Embryonic facial prominence (tissue), 1 donor: ENCODE data around the gene CCL28.
A peak's percentile ranks its signal among the peaks of the same experiment; 100 is the strongest.
"Not testable (repeated sequence)": the region's sequence is repeated elsewhere in the genome, so short reads cannot be mapped to it uniquely, and the experiment has no call there.

Experiments
- DNase-seq: peaks from one replicate; pipeline ENCODE4 v3.0.0-alpha.2; 2016; ENCODE audit errors: extremely low spot score

CCL28 gene

DNA sequence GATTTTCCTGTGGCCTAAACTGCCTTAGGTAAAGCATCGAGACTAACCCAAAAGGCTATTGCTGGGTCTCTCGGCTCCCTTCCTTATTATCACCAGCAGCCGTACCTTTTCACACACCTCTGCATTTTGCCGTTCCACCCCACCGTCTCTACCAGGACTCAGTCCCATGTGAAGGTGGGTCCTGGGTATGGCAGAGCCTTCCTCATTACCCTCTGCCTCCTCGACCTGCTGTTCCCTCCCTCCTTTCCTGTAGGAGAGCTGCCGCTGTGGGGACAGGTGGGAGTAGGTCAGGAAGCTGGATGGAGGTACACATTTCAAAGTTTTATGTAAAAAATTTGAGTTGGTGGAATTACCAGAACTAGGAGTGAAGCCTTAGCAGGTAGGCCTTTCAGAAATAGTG is 1.8 kb downstream of the CCL28 start:
- no peak for DNase-seq

DNA sequence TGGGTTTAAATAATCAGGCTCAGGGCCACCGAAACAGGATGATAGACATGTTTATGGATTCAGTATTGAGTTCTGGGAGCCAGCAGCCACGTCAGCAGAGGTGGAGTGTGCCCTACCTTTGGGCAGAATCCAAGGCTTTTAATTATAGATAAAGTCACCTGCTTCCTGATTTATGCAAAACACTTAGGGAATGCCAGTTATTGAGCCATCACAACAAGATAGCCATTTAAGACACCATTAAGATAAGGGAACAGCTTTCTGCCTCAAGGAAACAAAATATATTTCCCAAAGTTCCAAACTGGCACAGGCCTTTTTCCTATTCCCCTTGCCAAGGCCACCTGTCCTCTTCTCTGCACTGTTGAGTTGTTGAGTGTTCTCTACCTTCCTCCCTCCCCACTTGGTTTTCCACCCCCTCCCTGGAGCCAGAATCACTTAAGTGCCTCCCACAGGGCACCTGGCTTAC is 2.4 kb downstream of the CCL28 start:
- no peak for DNase-seq

DNA sequence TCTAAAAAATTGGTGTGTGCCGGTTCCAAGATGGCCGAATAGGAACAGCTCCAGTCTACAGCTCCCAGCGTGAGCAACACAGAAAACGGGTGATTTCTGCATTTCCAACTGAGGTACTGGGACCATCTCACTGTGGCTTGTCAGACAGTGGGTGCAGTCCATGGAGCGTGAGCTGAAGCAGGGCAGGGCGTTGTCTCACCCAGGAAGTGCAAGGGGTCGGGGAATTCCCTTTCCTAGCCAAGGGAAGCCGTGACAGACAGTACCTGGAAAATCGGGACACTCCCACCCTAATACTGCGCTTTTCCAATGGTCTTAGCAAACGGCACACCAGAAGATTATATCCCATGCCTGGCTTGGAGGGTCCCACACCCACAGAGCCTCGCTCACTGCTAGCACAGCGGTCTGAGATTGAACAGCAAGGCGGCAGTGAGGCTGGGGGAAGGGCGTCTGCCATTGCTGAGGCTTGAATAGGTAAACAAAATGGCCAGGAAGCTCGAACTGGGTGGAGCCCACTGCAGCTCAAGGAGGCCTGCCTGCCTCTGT is 9.6 kb downstream of the CCL28 start:
- DNase-seq, result not testable (repeated sequence)

DNA sequence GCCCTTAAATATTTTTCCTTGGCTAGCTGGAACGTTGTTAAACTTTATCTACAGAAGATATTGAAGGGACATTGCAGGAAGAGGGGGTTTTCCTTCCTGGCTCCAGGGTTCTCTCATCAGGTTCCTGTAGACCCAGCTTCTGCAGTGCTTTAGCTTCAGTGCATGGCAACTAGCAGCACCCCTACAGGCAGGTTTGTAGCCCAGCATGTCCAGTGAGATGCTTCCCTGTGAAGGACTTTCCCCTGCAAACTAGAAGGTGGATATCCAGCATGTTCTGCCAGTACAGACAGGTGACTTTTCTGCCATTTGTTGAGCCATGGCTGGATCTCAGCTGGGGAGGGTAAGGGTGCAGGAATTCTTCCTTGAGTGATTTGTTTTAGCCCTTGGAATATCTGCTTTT is 10.4 kb downstream of the CCL28 start:
- DNase-seq, result no peak

DNA sequence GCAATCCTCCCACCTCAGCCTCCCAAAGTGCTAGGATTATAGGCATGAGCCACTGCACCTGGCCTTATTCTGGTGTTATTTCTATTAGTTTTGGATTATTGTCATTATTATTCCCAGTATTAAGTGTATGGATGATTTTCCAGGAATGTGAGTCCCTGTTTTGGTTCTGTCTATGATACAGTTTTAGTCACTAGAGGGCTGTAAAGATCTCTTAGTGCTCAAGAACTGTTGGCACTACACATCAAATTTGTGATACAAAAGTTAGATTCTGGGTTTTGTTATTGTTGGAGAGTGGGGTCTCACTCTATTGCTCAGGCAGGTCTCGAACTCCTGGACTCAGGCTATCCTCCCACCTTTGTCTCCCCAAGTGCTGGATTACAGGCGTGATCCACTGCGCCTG is 12.1 kb downstream of the CCL28 start:
- no peak for DNase-seq

DNA sequence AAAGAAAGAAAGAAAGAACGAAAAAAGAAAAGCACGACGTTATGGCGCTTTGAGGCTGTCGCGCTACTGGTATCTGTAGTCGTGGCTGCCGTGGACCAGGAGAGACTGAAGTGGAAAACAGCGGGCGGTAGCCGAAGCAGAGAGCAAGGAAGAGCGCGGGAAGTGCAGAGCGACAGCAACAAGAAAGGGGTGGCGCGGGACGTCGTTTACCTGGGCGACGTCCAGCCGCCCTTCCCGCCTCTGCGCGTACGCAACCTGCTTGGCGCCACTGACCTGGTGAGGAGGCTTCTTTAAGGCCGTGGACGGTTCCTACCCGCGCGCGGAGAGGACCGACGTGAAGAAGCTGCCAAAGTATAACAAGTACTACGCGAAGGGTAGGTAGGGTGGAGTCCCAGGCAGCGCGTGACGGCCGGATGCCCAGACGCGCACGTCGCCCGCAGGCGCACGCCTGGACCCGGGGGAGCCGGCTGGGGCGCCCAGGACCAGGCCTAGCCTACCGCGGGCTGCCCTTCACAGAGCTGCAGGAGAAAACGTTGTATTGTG is 15.4 kb downstream of the CCL28 start:
- no peak for DNase-seq

DNA sequence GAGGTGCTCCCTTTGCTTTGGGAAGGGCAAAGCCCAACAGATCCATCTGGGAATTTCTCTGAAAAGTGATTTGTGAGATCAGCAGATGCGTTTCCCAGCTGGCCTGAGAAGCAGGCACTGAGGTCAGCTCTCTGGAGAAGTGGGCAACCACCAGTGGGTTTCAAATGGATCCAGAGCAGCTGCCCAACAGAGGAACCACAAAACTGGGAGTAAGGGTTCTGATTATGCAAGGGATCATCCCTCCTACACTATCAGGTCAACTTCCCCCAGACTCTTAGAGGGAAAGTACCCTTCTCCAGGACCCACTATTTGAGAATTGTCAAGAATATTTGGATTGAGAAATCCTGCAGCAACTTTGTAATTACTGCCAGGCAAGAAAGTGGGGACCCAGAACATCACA is 21.7 kb downstream of the CCL28 start:
- no peak for DNase-seq

DNA sequence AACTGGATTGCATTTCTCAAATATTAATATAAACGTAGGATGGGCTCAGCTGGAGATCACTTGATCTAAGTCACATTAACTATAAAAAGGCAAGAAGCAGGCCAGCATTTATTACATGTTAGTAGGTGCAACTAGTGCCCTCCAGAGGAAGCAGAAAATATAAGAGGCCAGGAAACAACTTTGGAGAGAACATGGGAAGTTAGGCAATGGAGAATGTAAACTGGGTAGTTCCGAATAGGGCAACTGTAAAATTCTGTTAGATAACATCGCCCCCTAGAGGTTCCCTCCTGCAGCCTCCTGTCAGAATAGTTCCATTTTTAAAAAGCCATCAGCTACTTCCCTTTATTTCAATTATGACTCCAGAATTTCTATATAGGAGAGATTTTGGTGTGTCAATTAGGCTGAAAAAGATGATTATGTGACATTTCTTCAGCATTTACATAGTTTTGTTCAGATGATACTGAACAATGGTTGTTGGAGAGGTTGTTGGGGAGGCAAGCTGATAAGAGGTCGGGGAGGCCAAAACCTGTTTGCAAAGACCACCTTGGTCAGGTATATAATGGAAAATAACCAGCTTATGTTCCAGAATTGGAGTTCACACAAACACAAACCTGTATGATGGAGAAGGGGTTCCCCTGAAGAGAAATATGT is 22.4 kb downstream of the CCL28 start:
- DNase-seq, result peak; percentile 46

DNA sequence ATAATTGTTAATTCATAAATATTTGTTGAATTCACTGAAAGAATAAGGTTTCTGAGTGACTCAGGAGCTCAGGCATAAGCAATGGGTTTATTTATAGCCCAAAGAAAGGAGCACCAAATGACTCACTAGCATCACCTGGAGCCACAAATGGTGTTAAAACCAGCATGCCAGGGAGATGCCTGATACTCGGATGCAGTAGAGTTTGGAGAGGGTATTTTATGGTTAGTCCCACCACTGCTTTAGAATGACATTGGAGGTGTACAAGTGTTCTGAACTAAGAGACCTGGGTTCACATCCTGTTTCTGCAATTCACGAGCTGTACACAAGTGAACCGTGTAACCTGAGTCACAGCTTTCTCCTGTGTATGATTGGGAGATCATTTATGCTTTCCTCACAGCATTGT is 25.2 kb downstream of the CCL28 start:
- no peak for DNase-seq

DNA sequence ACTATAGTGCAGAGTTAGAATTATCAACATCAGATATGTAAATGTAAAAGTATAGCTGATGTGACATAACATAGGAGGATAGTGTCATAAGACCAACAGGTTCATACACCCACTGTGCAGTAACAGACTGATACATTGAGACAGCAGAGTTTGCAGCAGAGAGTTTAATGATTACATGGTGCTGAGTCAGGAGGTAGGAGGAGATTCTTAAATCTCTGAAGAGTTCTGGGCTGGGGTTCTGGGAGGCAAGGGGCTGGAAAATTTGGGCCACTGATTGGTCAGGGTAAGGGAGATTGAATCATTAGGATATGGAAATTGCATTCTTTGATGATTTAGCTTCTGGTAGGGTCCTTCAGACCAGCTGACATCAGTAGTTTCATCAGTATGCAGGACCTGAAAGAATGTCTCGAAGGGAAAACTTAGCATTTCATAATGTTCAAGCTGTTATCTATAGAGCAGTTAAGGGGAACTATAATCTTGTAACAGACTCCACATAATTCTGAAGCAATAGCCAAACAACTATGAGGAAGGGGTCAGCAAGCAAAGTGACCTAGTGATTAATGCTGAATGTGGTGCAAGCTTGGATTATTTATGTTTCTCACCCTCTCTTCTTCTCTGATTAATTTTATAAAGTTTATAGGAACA is 35.6 kb downstream of the CCL28 start:
- no peak for DNase-seq

DNA sequence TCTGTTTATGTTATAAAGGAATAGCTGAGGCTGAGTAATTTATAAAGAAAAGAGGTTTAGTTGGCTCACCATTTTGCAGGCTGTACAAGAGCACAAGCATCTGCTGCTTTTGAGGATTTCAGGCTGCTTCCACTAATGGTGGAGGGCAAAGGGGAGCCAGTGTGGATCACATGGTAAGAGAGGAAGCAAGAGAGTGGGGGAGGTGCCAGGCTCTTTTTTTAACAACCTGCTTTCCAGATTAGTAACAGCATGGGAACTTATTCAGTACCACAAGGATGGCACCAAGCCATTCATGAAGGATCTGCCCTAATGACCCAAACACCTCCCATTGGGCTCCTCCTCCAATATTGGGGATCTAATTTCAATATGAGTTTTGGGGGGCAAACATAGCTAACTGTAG is 40.4 kb downstream of the CCL28 start:
- DNase-seq, result no peak

DNA sequence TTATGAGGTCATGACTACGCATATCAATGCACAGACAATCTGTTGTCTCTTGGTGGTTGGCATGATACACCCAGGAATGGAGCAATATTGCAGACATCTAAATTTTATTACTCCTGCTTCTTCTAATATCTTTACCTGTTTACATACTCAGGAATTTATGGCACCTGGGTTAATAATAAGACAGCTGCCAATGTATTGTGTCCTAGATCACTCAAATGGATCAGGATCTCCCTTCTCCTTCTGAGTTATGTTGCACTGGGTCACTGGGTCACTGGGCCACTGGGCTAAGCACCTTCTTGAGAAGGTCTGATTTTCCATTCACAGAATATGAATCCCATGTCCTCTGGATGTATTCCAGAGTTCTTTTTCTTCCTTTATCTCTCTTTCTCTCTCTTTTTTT is 41.8 kb downstream of the CCL28 start:
- DNase-seq, result no peak

DNA sequence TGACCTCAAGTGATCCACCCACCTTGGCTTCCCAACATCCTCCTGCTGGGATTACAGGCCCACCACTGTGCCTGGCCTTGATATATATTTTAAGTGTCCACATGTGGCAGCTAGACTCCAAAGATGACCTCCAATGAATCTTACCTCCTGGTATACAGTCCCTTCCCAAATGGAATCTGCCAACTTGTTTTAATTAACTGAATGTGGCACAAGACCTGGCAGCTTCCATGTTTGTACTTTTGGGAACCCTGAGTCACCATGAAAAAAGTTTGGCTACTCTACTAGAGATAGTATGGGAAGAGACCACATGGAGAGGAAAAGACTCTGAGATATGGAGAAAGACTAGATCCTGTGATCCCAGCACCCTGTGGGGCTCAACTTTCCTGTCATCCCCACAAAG is 42.5 kb downstream of the CCL28 start:
- DNase-seq, result no peak

DNA sequence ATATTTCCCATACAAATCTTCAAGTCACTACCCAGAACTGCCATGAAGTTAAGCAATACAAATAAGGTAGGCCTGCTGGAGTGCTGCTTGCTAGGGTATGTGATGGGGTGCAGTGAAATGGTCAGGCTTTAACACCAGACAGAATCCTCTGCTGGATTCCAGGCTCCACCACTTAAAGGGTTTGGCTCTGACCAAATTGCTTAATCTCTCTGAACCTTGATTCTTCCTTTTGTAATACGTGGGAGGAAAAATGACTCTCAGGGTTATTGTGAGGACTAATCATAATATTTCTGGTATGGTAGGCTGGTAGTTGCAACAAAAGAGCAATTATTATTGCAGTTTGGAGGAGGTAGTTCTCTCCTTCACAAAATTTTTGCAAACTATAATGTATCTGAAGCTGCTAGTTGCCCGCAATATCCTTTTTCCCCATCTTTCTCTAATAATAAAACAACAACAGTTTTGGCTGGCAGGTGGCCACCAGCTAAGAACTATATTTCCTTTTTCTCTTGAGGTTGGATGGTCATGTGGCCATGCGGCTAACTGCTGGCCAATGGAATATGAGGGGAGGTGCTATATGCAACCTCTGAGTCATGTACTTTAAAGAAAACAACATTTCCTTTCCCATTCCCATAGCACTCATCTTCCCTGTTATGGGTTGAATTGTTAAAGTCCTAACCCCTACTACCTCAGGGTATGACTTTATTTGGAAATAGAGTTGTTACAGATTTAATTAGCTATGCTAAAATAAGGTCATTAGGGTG is 44.1 kb downstream of the CCL28 start:
- DNase-seq, result no peak

DNA sequence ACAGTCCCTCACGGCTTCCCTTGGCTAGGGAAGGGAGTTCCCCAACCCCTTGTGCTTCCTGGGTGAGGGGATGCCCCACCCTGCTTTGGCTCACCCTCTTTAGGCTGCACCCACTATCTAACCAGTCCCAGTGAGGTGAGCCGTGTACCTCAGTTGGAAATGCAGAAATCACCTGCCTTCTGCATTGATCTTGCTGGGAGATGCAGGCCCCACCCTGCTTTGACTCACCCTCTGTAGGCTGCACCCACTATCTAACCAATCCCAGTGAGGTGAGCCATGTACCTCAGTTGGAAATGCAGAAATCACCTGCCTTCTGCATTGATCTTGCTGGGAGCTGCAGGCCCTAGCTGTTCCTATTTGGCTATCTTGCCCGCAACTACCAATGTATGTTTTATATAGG is 44.7 kb downstream of the CCL28 start:
- DNase-seq, result no peak

DNA sequence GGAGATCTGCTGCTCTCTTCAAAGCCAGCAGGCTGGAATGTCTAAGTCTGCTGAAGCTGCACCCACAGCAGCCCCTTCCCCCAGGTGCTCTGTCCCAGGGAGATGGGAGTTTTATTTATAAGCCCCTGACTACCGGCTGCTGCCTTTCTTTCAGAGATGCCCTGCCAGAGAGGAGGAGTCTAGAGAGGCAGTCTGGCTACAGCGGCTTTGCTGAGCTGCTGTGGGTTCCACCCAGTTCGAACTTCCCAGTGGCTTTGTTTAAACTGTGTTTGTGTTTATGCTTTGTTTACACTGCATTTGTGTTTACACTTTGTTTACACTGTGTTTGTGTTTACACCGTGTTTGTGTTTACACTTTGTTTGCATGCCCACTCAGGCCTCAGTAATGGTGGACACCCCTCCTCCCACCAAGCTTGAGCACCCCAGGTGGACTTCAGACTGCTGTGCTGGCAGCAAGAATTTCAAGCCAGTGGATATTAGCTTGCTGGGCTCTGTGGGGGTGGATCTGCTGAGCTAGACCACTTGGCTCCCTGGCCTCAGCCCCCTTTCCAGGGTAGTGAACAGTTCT is 45.4 kb downstream of the CCL28 start:
- not testable (repeated sequence) for DNase-seq

DNA sequence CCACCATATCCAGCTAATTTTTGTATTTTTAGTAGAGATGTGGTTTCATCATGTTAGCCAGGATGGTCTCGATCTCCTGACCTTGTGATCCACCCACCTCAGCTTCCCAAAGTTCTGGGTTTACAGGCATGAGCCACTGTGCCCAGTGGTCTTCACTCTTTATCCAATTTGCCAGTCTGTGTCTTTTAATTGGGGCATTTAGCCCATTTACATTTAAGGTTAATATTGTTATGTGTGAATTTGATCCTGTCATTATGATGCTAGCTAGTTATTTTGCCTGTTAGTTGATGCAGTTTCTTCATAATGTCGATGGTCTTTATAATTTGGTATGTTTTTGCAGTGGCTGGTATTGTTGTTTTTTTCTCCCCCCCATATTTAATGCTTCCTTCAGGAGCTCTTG is 47.0 kb downstream of the CCL28 start:
- DNase-seq, result not testable (repeated sequence)

DNA sequence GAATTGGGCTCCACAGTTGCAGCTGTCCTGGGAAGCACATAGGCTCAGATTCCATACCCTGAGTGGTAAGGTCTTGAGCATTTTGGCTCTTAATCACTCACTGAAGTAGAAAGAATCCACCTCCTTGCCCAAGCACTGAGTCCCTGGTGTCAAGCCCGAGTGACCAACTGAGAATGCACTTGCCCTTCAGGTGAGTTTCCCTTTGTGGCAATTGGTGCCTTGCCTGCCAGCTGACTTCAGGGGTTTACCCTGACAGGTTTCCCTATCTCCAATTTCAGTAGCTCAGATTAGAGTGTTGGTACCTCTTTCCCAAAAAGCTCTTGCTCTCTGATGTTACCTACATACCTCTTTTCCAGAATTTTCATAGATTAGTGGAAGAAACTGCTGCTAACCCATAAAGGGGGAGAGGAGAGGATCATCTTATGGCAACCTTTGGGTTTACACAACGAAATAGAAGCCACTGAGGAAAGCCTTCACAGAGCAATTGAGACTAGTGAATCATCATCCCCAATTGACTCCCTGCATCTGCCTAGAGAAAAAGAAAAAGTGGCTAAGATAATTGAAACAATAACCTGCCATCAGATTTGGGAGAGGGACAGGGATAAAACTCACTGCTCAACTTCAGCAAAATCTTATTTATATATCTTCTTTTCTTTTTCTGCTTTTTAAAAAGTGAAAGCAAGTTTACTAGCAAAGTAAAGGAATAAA is 48.6 kb downstream of the CCL28 start:
- DNase-seq, result no peak

DNA sequence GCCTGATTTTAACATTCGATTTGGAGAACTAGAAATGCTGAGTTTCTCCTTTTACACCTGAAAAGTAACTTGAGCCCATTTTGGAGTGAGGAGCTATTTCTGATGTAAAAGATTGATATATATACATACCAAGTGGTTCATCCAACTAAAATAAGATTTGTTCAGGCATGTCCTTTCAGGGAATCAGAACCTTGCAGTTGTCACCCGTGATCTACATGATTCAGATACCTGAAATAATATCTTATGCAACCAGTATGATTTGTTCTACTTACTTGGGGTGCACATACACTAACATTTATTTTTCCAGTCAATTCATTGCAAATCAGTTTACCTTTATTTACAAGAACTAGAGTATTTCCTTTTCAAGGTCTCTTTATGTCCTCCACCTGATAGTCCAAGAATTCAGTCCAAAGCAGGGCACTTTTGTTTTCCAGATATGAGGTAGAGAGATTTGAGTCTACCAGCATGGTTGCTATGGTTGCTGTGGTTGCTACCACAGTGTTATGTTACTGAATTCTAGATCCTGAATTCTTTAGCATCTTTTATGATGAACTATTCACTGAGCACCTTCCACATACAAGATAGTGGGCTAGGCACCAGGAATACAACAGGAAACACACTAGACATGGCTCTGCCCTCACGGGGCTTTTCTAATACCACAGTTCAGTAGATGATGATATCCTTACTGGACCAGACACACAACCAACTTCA is 49.3 kb downstream of the CCL28 start:
- no peak for DNase-seq

DNA sequence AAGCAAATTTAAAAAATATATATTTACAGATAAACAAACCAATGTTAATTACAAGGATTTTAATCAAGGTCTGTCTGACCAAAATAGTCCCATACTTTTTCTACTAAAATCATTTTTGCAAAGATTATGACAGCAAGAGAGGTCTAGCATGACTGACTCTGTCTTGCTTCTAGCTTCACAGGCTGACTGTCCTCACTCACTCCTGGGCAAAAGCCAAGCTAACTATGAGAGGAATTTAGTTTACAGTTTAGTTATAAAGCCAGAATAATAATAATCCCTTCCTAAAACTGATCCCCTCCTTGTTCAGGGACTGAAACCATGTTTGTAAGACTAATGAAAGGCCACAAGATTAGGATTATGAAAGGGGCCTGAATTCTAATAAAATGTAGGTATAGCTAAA is 53.5 kb downstream of the CCL28 start:
- no peak for DNase-seq

DNA sequence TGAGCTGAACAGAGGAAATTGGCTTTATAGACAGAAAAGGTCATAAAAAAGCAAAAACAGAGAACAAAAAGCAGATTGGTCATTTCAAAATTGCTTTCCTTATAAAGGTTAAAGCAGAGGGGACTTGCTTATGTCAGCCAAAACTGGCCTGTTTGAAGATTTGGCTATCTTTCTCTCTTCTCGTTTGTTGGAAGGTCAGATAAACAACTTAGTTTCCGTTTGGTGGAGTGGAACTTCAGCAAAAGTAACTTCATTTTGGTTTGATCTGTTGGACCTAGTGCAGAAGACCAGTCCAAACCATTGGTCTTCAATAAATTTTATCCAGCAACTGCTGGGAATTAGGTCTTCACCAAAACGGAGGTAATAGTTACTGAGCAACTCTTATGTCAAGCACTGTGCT is 53.9 kb downstream of the CCL28 start:
- DNase-seq, result no peak
